GM12878 (cell line): Measurements from ENCODE around the gene PPP1CA. TPM values are rescaled to one million over a fixed set of nuclear protein-coding genes. Genes with fewer than 3 reads are reported as not detected.

ENCODE experiments used
- ATAC-seq: fragments of 200-7000 bp; cut with Tn5 transposase; 3 replicates; pipeline ENCODE4 v1.9.1; 2020; ENCODE audit warnings: mild to moderate bottlenecking, moderate library complexity
- BruUV-seq: library from RNA; stranded (reverse); fragments of 400-500 nt; replicated peaks from 2 replicates; lab custom pipeline; 2021; lab: Mats Ljungman, UMichigan
- CTCF ChIA-PET: fragments of 300-600 bp; sonication (Branson Sonifier 250); formaldehyde crosslinking; extraction: SDS; loops from one replicate; lab custom pipeline; 2021; ENCODE audit warnings: inconsistent platforms; lab: Yijun Ruan, JAX
- POLR2A ChIA-PET: fragments of 350-600 bp; formaldehyde crosslinking; extraction: SDS; loops from one replicate; lab custom pipeline; 2021; ENCODE audit warnings: inconsistent platforms; lab: Charles Lee
- RAD21 ChIA-PET: fragments of 300-600 bp; sonication (Branson Sonifier 250); formaldehyde crosslinking; loops from one replicate; lab custom pipeline; 2023; ENCODE audit warnings: antibody characterized with exemption; ENCODE audit not compliant: unreplicated experiment; lab: Charles Lee
- SMC1A ChIA-PET: fragments of 300-600 bp; sonication (Branson Sonifier 250); formaldehyde crosslinking; loops from one replicate; lab custom pipeline; 2023; ENCODE audit not compliant: unreplicated experiment, uncharacterized antibody; lab: Charles Lee
- DNase-seq: peaks from one replicate; pipeline ENCODE4 v3.0.0-alpha.2; 2011; ENCODE audit warnings: low read depth, low spot score
- FAIRE-seq: peaks from 3 replicates; lab custom pipeline; 2011; peaks lifted over from hg19 to GRCh38; lab: Jason Lieb, UNC
- H2AFZ ChIP-seq: 2 replicates; pipeline ENCODE4 v1.6.0; 2011; ENCODE audit warnings: low read depth, low read length, control low read depth; ENCODE audit not compliant: control insufficient read depth
- H3K27ac ChIP-seq: 2 replicates; pipeline ENCODE4 v1.5.1; 2011; ENCODE audit warnings: control low read depth; ENCODE audit not compliant: control insufficient read depth, insufficient read depth
- H3K27me3 ChIP-seq, 2 experiments: replicated peaks in 1 of 2; 2 replicates each; pipeline versions ENCODE4 v1.6.0 to v1.6.1; 2011; ENCODE audit warnings: low read length in 1 of 2; ENCODE audit not compliant: control insufficient read depth in 2 of 2, insufficient read depth in 2 of 2
- H3K36me3 ChIP-seq, 2 experiments: 2 replicates each; pipeline ENCODE4 v1.5.1; 2011; ENCODE audit warnings: low read length in 1 of 2; ENCODE audit not compliant: control insufficient read depth in 2 of 2, insufficient read depth in 2 of 2
- H3K4me1 ChIP-seq: 2 replicates; pipeline ENCODE4 v1.6.1; 2011; ENCODE audit warnings: mild to moderate bottlenecking, low read length, moderate library complexity, mixed read lengths; ENCODE audit not compliant: control insufficient read depth, insufficient read depth
- H3K4me2 ChIP-seq: 2 replicates; pipeline ENCODE4 v1.6.0; 2011; ENCODE audit warnings: control low read depth; ENCODE audit not compliant: control insufficient read depth, insufficient read depth
- H3K4me3 ChIP-seq: fragments of 200-600 bp; sonication (generic); 2 replicates; pipeline ENCODE4 v1.5.1; 2016
- H3K79me2 ChIP-seq: 2 replicates; pipeline ENCODE4 v1.6.0; 2011; ENCODE audit warnings: low read length; ENCODE audit not compliant: control insufficient read depth, insufficient read depth
- H3K9ac ChIP-seq: 2 replicates; pipeline ENCODE4 v1.8.0; 2011; ENCODE audit warnings: low read length, control low read depth, mixed read lengths; ENCODE audit not compliant: control insufficient read depth, insufficient read depth
- H3K9me3 ChIP-seq: replicated peaks from 3 replicates; pipeline ENCODE4 v1.5.1; 2011; ENCODE audit warnings: mild to moderate bottlenecking, low read length; ENCODE audit not compliant: control insufficient read depth, insufficient read depth
- H4K20me1 ChIP-seq: 2 replicates; pipeline ENCODE4 v1.6.0; 2011; ENCODE audit not compliant: control insufficient read depth, insufficient read depth
- DPF2 ChIP-seq: fragments of 450-650 bp; IDR thresholded peaks from 2 replicates; pipeline ENCODE4 v1.6.1; 2017; ENCODE audit warnings: mild to moderate bottlenecking
- IKZF2 ChIP-seq, 2 experiments: fragments of 450-650 bp; IDR thresholded peaks; 2 replicates each; pipeline ENCODE4 v1.6.1; 2017; ENCODE audit warnings: mild to moderate bottlenecking in 2 of 2, moderate library complexity in 2 of 2
- JUNB ChIP-seq: IDR thresholded peaks from 2 replicates; pipeline ENCODE4 v1.6.1; 2016; ENCODE audit warnings: antibody characterized with exemption, mild to moderate bottlenecking
- MEF2A ChIP-seq: IDR thresholded peaks from 2 replicates; pipeline ENCODE4 v1.6.1; 2011; ENCODE audit warnings: low read depth, mild to moderate bottlenecking, low read length, moderate library complexity; ENCODE audit not compliant: insufficient read depth
- MTA3 ChIP-seq: IDR thresholded peaks from 2 replicates; pipeline ENCODE4 v1.6.1; 2012; ENCODE audit warnings: low read length, inconsistent platforms, borderline replicate concordance
- MYC ChIP-seq: IDR thresholded peaks from 2 replicates; pipeline ENCODE4 v1.6.1; 2011; ENCODE audit warnings: mild to moderate bottlenecking, low read length, moderate library complexity, inconsistent platforms; ENCODE audit not compliant: insufficient read depth, insufficient replicate concordance, insufficient read length, severe bottlenecking
- PML ChIP-seq: IDR thresholded peaks from 2 replicates; pipeline ENCODE4 v1.6.1; 2012; ENCODE audit warnings: low read length, inconsistent platforms
- RAD21 ChIP-seq: IDR thresholded peaks from 2 replicates; pipeline ENCODE4 v1.6.1; 2011; ENCODE audit warnings: mild to moderate bottlenecking, low read depth, low read length, moderate library complexity; ENCODE audit not compliant: insufficient read depth
- RBBP5 ChIP-seq: fragments of 200-600 bp; sonication (generic); conservative IDR thresholded peaks from 2 replicates; pipeline ENCODE4 v1.6.1; 2016
- TCF7 ChIP-seq: IDR thresholded peaks from 2 replicates; pipeline ENCODE4 v1.6.1; 2014; ENCODE audit warnings: antibody characterized with exemption, borderline replicate concordance
- ZZZ3 ChIP-seq: IDR thresholded peaks from 2 replicates; pipeline ENCODE4 v1.6.1; 2011; ENCODE audit warnings: low read depth; ENCODE audit not compliant: control insufficient read depth, insufficient read length
- WGBS: methylation state at CpG from one replicate; pipeline ENCODE4 v1.1.6; 2016; ENCODE audit warnings: low lambda C conversion rate; ENCODE audit not compliant: insufficient replicate concordance, insufficient coverage; ENCODE audit errors: missing lambda C conversion rate; 5-methylcytosine and 5-hydroxymethylcytosine counted together
- in situ Hi-C: fragments of 300-500 bp; cut with MboI; formaldehyde crosslinking; loops from 9 replicates; pipeline ENCODE4 v1.14.3; 2018; ENCODE audit warnings: mixed read lengths
- intact Hi-C: fragments of 100-400 bp; cut with micrococcal nuclease; formaldehyde crosslinking; loops from one replicate; pipeline ENCODE4 v1.14.2; 2022; ENCODE audit not compliant: unreplicated experiment
- polyA plus RNA-seq, 11 experiments: library from polyadenylated mRNA; depleted of rRNA in 4 of 11; unstranded in 6 of 11; stranded (reverse) in 5 of 11; fragments of >200 nt; fragmentation: Nextera tagmentation in 4 of 11; fragmentation: Illumina TruSeq in 1 of 11; extraction: Ambion mirVana in 4 of 11; extraction: Trizol in 1 of 11; gene quantifications; 1 replicate in 1 of 11; 2 replicates in 10 of 11; pipeline versions ENCODE4 v1.2.1 to v1.2.3, GENCODE V29; 2011 to 2016; ENCODE audit warnings: inconsistent platforms in 2 of 11, missing spikeins in 2 of 11, low read depth in 1 of 11
- total RNA-seq, 4 experiments: library from RNA; depleted of rRNA in 3 of 4; stranded (reverse); fragments of >200 nt in 3 of 4; fragmentation: Illumina TruSeq in 1 of 4; extraction: Trizol in 1 of 4; gene quantifications; 2 replicates each; pipeline versions ENCODE4 v1.2.1 to v1.2.3, GENCODE V29; 2013 to 2021
- TF ChIP-seq, protein P1 (sequence below): fragments of 450-650 bp; IDR thresholded peaks from 2 replicates; pipeline ENCODE4 v1.6.1; 2017; ENCODE audit warnings: mild to moderate bottlenecking, low read depth, inconsistent platforms; ENCODE audit not compliant: poor library complexity, severe bottlenecking

The PPP1CA gene
- total and polyA plus RNA-seq, 10 of the 15 experiments (the other 5 are each of a cell fraction or from before 2014, with no cell fraction given) = 26.4 to 458 (median 240) TPM

DNA sequence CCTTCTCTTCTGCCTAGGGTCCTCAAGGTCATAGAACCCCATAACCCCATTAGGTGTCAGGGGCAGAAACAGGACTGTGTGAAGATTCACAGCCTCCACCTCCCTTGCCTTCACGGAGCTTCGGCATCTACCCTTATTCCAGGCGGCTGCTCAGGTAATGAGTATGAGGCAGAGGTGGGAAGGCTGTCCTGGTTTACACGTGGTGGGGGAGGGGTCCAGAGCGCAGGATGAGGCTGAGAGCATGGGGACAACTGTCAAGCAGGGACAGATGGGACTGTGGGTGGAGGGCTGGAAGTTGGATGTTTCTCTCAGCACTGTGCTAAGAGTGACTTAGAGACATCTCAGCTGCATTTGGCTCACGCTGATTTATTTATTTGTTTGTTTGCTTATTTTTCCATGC is 14.1 kb downstream of the PPP1CA start (continued):
- TF ChIP-seq, protein P1, sequence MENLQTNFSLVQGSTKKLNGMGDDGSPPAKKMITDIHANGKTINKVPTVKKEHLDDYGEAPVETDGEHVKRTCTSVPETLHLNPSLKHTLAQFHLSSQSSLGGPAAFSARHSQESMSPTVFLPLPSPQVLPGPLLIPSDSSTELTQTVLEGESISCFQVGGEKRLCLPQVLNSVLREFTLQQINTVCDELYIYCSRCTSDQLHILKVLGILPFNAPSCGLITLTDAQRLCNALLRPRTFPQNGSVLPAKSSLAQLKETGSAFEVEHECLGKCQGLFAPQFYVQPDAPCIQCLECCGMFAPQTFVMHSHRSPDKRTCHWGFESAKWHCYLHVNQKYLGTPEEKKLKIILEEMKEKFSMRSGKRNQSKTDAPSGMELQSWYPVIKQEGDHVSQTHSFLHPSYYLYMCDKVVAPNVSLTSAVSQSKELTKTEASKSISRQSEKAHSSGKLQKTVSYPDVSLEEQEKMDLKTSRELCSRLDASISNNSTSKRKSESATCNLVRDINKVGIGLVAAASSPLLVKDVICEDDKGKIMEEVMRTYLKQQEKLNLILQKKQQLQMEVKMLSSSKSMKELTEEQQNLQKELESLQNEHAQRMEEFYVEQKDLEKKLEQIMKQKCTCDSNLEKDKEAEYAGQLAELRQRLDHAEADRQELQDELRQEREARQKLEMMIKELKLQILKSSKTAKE = no peak
- no peak for TF ChIP-seq ZZZ3
- no peak for TF ChIP-seq RBBP5
- TF ChIP-seq MEF2A = no peak
- no peak for TF ChIP-seq DPF2
- no peak for TF ChIP-seq TCF7
- TF ChIP-seq IKZF2 (IDR thresholded peaks at IDR 0.05) = no peak
- no peak for TF ChIP-seq MYC
- TF ChIP-seq PML = no peak
- no peak for TF ChIP-seq RAD21

DNA sequence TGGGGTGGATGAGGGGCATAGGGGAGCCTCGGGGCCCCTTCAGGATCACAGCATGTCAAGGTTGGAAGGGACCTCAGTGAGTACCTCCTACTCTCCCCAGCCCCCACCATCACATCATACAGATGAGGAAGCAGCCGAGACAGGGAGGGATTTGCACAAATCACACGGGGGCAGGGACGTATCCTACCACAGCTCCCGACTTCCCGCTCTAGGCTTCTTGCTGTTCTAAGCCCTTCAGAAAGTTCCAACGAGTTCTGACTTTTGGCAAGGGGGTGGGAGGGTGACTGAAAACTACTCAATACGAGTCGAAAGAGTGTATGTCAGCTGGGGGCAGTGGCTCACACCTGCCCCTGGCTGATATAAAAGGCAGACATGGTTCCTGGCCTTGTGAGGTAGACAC is 14.6 kb downstream of the PPP1CA start:
- intact Hi-C loops = no loop called here
- 23% methylated on average over 9 of the region's 9 CpGs for WGBS
- no peak for DNase-seq

More for the DNA sequence above, 14.6 kb downstream of the PPP1CA start:
- Histone ChIP-seq H4K20me1 (no peaks in the 10 kb centered on the region), H3K27ac (no peak overlapping the region), H3K36me3 (no peaks in the 10 kb centered on the region), H2AFZ (no peak overlapping the region), H3K27me3 (peaks cover 0 to 3% of the 10 kb centered on the region in 2 experiments; a peak in 2 of 4 replicates), H3K4me2 (no peak overlapping the region), H3K9me3 (no peaks in the 10 kb centered on the region), H3K79me2 (peaks cover 10% of the 10 kb centered on the region), H3K4me3 (no peak overlapping the region), H3K9ac (no peak overlapping the region), H3K4me1 (peaks cover 8% of the 10 kb centered on the region)
- no TSS peak for BruUV-seq
- FAIRE-seq = no peak
- ChIA-PET SMC1A (interaction anchor here (0.9 to 21.3 kb wide), 5 partner anchors 14 to 84 kb away, joined by 3 to 646 read pairs (median 6); partner anchors contain the start of gene POLD4), CTCF (interaction anchor here (0.6 to 25.5 kb wide), 7 partner anchors 20 to 121 kb away, joined by 3 to 1301 read pairs (median 4); partner anchors contain the start of genes CDK2AP2, CLCF1 and POLD4), RAD21 (interaction anchor here (0.7 to 15.0 kb wide), 8 partner anchors 9 to 213 kb away, joined by 3 to 525 read pairs (median 4); partner anchors contain the start of genes PITPNM1, POLD4 and PPP1CA), POLR2A (interaction anchor here (0.6 to 2.2 kb wide), 6 partner anchors 15 to 305 kb away, joined by 3 to 8 read pairs (median 4); partner anchors contain the start of gene POLD4)
- ATAC-seq = no peak
- TF ChIP-seq MTA3 (no peak), JUNB (no peak)
- in situ Hi-C loops = loop anchor here (5.0 kb wide), 1 partner anchor 35 kb away; the partner anchor contains the start of gene POLD4
